OCI-LY1 (cell line): ENCODE measurements around the gene ELL2.

Source experiments
- H2AFZ ChIP-seq: fragments of 200-600 bp; sonication (generic), shearing (Covaris generic); 2 replicates; pipeline ENCODE4 v1.6.0; 2014; ENCODE audit warnings: antibody characterized with exemption, mild to moderate bottlenecking, low read length
- H3F3A ChIP-seq: fragments of 200-600 bp; sonication (generic), shearing (Covaris generic); 2 replicates; pipeline ENCODE4 v1.6.0; 2014; ENCODE audit warnings: mild to moderate bottlenecking, antibody characterized with exemption, low read length, moderate library complexity; ENCODE audit not compliant: insufficient read depth
- H3K27ac ChIP-seq: fragments of 200-600 bp; sonication (generic); 2 replicates; pipeline ENCODE4 v1.5.1; 2014; ENCODE audit warnings: low read length, mixed run types, mild to moderate bottlenecking, low read depth; ENCODE audit not compliant: poor library complexity, severe bottlenecking
- H3K27me3 ChIP-seq: fragments of 200-600 bp; sonication (generic); 2 replicates; pipeline ENCODE4 v1.6.0; 2014; ENCODE audit warnings: antibody characterized with exemption, mild to moderate bottlenecking, low read length, moderate library complexity; ENCODE audit not compliant: insufficient read depth
- H3K36me3 ChIP-seq: fragments of 200-600 bp; sonication (generic); 2 replicates; pipeline ENCODE4 v1.6.1; 2014; ENCODE audit warnings: mild to moderate bottlenecking, antibody characterized with exemption, low read length, moderate library complexity, mixed read lengths; ENCODE audit not compliant: insufficient read depth
- H3K4me1 ChIP-seq: fragments of 200-600 bp; sonication (generic); 2 replicates; pipeline ENCODE4 v1.5.1; 2014; ENCODE audit warnings: mild to moderate bottlenecking, low read length, moderate library complexity; ENCODE audit not compliant: insufficient read depth, severe bottlenecking
- H3K4me2 ChIP-seq: fragments of 200-600 bp; sonication (generic), shearing (Covaris generic); 2 replicates; pipeline ENCODE4 v1.6.1; 2014; ENCODE audit warnings: low read length
- H3K4me3 ChIP-seq: fragments of 200-600 bp; sonication (generic); 2 replicates; pipeline ENCODE4 v1.5.1; 2014; ENCODE audit warnings: low read length, low read depth, mild to moderate bottlenecking, mixed read lengths; ENCODE audit not compliant: poor library complexity, severe bottlenecking
- H3K79me2 ChIP-seq: fragments of 200-600 bp; shearing (Covaris generic); 2 replicates; pipeline ENCODE4 v1.6.1; 2016; ENCODE audit warnings: mixed run types, low read length, mixed read lengths; ENCODE audit not compliant: insufficient read depth
- H3K9ac ChIP-seq: fragments of 200-600 bp; sonication (generic), shearing (Covaris generic); 2 replicates; pipeline ENCODE4 v1.6.1; 2014; ENCODE audit warnings: mild to moderate bottlenecking, low read length, mixed read lengths
- H3K9me2 ChIP-seq: fragments of 200-600 bp; sonication (generic), shearing (Covaris generic); 2 replicates; pipeline ENCODE4 v1.6.1; 2014; ENCODE audit warnings: low read depth, mild to moderate bottlenecking, low read length, mixed read lengths
- H3K9me3 ChIP-seq: fragments of 200-600 bp; shearing (Covaris generic); 2 replicates; pipeline ENCODE4 v1.6.1; 2014; ENCODE audit warnings: low read length, mixed read lengths
- H4K20me1 ChIP-seq: fragments of 200-600 bp; sonication (generic), shearing (Covaris generic); 2 replicates; pipeline ENCODE4 v1.6.0; 2016; ENCODE audit warnings: mild to moderate bottlenecking, low read length; ENCODE audit not compliant: insufficient read depth
- EZH2 ChIP-seq: fragments of 200-600 bp; sonication (generic), shearing (Covaris generic); IDR thresholded peaks from 2 replicates; pipeline ENCODE4 v1.8.0; 2017; ENCODE audit warnings: borderline replicate concordance, mixed run types, mild to moderate bottlenecking, antibody characterized with exemption, low read length, moderate library complexity, mixed read lengths
- TF ChIP-seq, protein P1 (sequence below): fragments of 200-600 bp; sonication (generic), shearing (Covaris generic); IDR thresholded peaks from 2 replicates; pipeline ENCODE4 v1.5.1; 2017; ENCODE audit warnings: mild to moderate bottlenecking, antibody characterized with exemption, low read length, moderate library complexity, mixed read lengths

ELL2 gene

DNA sequence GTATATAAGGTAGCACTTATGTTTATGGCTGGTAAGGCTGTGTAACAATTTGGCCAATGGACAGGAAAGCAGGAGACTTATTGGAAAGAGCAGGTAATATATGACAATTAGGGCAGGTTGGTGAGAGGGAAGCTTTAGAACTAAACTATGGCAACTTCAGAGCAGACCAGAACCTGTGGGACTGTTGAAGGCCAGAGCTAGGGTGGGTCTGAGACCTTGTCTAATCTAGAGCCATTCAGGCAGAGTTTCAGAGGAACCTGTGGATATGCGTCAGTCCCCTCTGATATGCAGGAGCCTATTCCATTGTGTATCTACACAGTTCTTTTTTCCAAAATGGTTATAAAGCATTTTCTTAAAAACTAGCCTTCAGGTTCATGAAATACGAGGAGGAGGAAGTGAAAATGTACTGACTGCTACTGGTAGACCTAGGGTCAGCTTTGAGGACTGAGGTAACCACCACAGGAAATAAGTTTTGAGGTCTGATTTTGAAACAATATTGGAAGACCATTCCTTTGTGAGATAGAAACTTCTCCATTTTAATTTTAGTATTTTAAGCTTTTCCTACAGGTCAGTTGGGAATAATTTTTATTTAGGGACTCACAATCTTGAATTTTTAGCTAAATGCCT lies 37.6 kb downstream of the ELL2 start:
- no peaks in the 10 kb centered on the region for H3K36me3 ChIP-seq
- no peaks in the 10 kb centered on the region for H3F3A ChIP-seq
- no peaks in the 10 kb centered on the region for H3K9me3 ChIP-seq
- H2AFZ ChIP-seq, result no peak overlapping the region
- no peak overlapping the region for H3K4me3 ChIP-seq
- no peaks in the 10 kb centered on the region for H3K4me1 ChIP-seq
- no peaks in the 10 kb centered on the region for H3K9me2 ChIP-seq
- no peaks in the 10 kb centered on the region for H3K27me3 ChIP-seq
- H3K79me2 ChIP-seq, result no peaks in the 10 kb centered on the region
- no peak overlapping the region for H3K4me2 ChIP-seq
- TF ChIP-seq EZH2, result no peak
- TF ChIP-seq, protein P1, sequence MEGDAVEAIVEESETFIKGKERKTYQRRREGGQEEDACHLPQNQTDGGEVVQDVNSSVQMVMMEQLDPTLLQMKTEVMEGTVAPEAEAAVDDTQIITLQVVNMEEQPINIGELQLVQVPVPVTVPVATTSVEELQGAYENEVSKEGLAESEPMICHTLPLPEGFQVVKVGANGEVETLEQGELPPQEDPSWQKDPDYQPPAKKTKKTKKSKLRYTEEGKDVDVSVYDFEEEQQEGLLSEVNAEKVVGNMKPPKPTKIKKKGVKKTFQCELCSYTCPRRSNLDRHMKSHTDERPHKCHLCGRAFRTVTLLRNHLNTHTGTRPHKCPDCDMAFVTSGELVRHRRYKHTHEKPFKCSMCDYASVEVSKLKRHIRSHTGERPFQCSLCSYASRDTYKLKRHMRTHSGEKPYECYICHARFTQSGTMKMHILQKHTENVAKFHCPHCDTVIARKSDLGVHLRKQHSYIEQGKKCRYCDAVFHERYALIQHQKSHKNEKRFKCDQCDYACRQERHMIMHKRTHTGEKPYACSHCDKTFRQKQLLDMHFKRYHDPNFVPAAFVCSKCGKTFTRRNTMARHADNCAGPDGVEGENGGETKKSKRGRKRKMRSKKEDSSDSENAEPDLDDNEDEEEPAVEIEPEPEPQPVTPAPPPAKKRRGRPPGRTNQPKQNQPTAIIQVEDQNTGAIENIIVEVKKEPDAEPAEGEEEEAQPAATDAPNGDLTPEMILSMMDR, result no peak
- no peaks in the 10 kb centered on the region for H4K20me1 ChIP-seq
- H3K9ac ChIP-seq, result no peak overlapping the region
- H3K27ac ChIP-seq, result no peak overlapping the region

DNA sequence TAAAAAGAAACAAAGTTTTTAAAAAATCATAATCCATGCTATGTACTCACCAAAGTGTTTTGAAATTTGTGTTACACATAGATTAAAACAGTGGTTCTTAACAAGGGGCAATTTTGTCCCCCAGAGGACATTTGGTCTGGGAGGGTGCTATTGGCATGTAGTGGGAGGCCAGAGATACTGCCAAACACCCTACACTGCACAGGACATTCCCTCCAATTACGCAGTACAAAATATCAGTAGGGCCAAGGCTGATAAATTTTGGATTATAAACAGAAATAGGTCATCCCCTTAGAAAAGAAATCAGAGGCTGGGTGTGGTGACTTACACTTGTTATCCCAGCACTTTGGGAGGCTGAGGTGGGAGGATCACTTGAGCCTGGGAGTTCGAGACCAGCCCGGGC lies 38.9 kb downstream of the ELL2 start:
- Histone ChIP-seq H2AFZ (no peak overlapping the region), H3K9me2 (no peaks in the 10 kb centered on the region), H3K79me2 (no peaks in the 10 kb centered on the region), H3K4me1 (no peaks in the 10 kb centered on the region), H3K27me3 (no peaks in the 10 kb centered on the region), H4K20me1 (no peaks in the 10 kb centered on the region), H3K9me3 (no peaks in the 10 kb centered on the region), H3K9ac (no peak overlapping the region), H3K36me3 (no peaks in the 10 kb centered on the region), H3F3A (no peaks in the 10 kb centered on the region), H3K27ac (no peak overlapping the region), H3K4me2 (no peak overlapping the region), H3K4me3 (no peak overlapping the region)
- TF ChIP-seq, protein P1, result no peak
- no peak for TF ChIP-seq EZH2

DNA sequence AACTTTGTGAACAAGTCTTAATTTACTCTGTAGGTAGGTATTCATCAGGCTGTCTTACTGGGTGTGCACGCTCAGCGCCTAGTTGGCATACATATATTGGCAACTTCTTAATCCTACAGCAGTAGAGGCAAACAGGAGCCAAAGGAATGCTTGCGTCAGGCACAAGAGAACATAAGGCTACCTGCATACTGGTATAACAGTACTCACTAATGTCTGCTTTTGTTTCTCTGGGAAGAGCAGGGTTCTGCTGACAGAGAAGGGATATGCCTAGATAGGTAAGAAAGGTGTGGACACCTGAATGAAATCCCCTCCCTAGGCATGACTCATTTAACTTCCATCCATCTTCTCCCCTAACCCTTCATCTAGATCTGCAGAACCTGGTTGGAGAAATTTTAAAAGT lies 40.1 kb downstream of the ELL2 start:
- H3K9me3 ChIP-seq, result no peaks in the 10 kb centered on the region
- H3K9me2 ChIP-seq, result no peaks in the 10 kb centered on the region
- no peak overlapping the region for H2AFZ ChIP-seq
- H3K4me2 ChIP-seq, result no peak overlapping the region
- H3K27ac ChIP-seq, result no peak overlapping the region
- TF ChIP-seq, protein P1, result no peak
- no peak for TF ChIP-seq EZH2
- H3K79me2 ChIP-seq, result no peaks in the 10 kb centered on the region
- H3K9ac ChIP-seq, result no peak overlapping the region
- H3K4me3 ChIP-seq, result no peak overlapping the region
- no peaks in the 10 kb centered on the region for H3K36me3 ChIP-seq
- H3K27me3 ChIP-seq, result no peaks in the 10 kb centered on the region
- no peaks in the 10 kb centered on the region for H3F3A ChIP-seq
- H4K20me1 ChIP-seq, result no peaks in the 10 kb centered on the region
- no peaks in the 10 kb centered on the region for H3K4me1 ChIP-seq
